Prostate gland (tissue), 2 donors: ENCODE data around the gene MPP1. TPM values are rescaled to one million over a fixed set of nuclear protein-coding genes. Genes with fewer than 3 reads are reported as not detected.
"Not testable (repeated sequence)": the region's sequence is repeated elsewhere in the genome, so short reads cannot be mapped to it uniquely, and the experiment has no call there.

Experiments
- DNase-seq: peaks from one replicate; pipeline ENCODE4 v3.0.0-alpha.2; 2019; ENCODE audit warnings: low spot score
- H3K27ac ChIP-seq, 2 donors: fragments of 200-600 bp; sonication (generic); 2 replicates each; pipeline ENCODE4 v1.5.1; 2017 to 2019
- H3K27me3 ChIP-seq: fragments of 200-600 bp; sonication (generic); replicated peaks from 2 replicates; pipeline ENCODE4 v1.5.1; 2019; ENCODE audit not compliant: insufficient read depth
- H3K36me3 ChIP-seq, 2 donors: fragments of 200-600 bp; sonication (generic); 1 replicate in 1 of 2; 2 replicates in 1 of 2; pipeline versions ENCODE4 v1.5.1 to v1.8.1; 2017 to 2019
- H3K4me1 ChIP-seq: fragments of 200-600 bp; sonication (generic); replicated peaks from 2 replicates; pipeline ENCODE4 v1.5.1; 2019
- H3K4me3 ChIP-seq, 2 donors: fragments of 200-600 bp; sonication (generic); 2 replicates each; pipeline ENCODE4 v1.5.1; 2017 to 2019
- H3K9me3 ChIP-seq: fragments of 200-600 bp; sonication (generic); 2 replicates; pipeline ENCODE4 v1.5.1; 2017
- POLR2A ChIP-seq: fragments of 450-650 bp; IDR thresholded peaks from one replicate; pipeline ENCODE4 v1.6.1; 2016; ENCODE audit warnings: antibody characterized with exemption, mild to moderate bottlenecking
- POLR2AphosphoS5 ChIP-seq: sonication (generic); formaldehyde crosslinking; IDR thresholded peaks from one replicate; pipeline ENCODE4 v1.6.1; 2017; ENCODE audit warnings: antibody characterized with exemption
- WGBS: methylation state at CpG from one replicate; pipeline ENCODE4 v1.1.5; 2018; 5-methylcytosine and 5-hydroxymethylcytosine counted together
- intact Hi-C: fragments of 100-400 bp; cut with DNase I; formaldehyde crosslinking; loops from one replicate; pipeline ENCODE4 v1.14.2; 2022
- total RNA-seq, 2 donors: library from RNA; depleted of rRNA; stranded (reverse); fragments of >200 nt; gene quantifications; one replicate each; pipeline ENCODE4 v1.1.0, GENCODE V29; 2016
- TF ChIP-seq, protein P1 (sequence below), 4 experiments: fragments of 200-600 bp in 2 of 4; fragments of 450-650 bp in 2 of 4; sonication (generic) in 2 of 4; IDR thresholded peaks; 1 replicate in 3 of 4; 2 replicates in 1 of 4; pipeline ENCODE4 v1.5.1; 2016 to 2019; ENCODE audit warnings: antibody characterized with exemption in 4 of 4, mild to moderate bottlenecking in 2 of 4, moderate library complexity in 2 of 4

MPP1 gene
- total RNA-seq, 2 donors from 2014 or later: 38.2 to 43.6 TPM

DNA sequence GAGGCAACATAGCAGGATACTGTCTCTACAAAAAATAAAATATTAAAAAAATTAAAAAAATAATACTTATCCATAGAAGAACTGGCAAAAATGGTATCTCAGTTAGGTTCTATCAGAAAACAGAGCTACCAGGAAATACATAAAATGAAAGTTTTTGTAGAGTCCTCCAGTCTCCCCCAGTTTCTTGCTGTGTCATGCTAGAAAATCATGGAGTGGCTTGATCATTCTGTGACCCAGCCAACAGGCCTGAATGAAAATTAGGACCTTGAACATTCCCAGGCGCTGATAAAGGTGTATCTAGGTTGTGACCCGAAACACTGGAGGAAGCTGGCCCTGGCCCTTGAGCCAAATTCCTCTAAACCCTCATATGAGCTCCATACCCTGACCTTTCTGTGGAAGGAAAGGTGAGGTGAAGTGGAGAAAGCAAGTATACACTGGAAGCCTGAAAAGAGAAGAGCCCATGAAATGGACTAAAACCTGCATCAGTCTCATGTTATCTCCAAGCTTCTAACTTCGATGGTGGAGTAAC is 28.5 kb upstream of the MPP1 start:
- no peaks in the 10 kb centered on the region for H3K36me3 ChIP-seq
- no peak overlapping the region for H3K27ac ChIP-seq
- TF ChIP-seq POLR2A: no peak
- TF ChIP-seq POLR2AphosphoS5: no peak
- TF ChIP-seq, protein P1, sequence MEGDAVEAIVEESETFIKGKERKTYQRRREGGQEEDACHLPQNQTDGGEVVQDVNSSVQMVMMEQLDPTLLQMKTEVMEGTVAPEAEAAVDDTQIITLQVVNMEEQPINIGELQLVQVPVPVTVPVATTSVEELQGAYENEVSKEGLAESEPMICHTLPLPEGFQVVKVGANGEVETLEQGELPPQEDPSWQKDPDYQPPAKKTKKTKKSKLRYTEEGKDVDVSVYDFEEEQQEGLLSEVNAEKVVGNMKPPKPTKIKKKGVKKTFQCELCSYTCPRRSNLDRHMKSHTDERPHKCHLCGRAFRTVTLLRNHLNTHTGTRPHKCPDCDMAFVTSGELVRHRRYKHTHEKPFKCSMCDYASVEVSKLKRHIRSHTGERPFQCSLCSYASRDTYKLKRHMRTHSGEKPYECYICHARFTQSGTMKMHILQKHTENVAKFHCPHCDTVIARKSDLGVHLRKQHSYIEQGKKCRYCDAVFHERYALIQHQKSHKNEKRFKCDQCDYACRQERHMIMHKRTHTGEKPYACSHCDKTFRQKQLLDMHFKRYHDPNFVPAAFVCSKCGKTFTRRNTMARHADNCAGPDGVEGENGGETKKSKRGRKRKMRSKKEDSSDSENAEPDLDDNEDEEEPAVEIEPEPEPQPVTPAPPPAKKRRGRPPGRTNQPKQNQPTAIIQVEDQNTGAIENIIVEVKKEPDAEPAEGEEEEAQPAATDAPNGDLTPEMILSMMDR (IDR thresholded peaks at IDR 0.05): no peak
- intact Hi-C loops: no loop called here
- no peak for DNase-seq
- no peaks in the 10 kb centered on the region for H3K9me3 ChIP-seq
- WGBS: 96% methylated on average over 3 of the region's 3 CpGs
- no peak overlapping the region for H3K4me3 ChIP-seq
- no peaks in the 10 kb centered on the region for H3K27me3 ChIP-seq
- H3K4me1 ChIP-seq: no peaks in the 10 kb centered on the region

DNA sequence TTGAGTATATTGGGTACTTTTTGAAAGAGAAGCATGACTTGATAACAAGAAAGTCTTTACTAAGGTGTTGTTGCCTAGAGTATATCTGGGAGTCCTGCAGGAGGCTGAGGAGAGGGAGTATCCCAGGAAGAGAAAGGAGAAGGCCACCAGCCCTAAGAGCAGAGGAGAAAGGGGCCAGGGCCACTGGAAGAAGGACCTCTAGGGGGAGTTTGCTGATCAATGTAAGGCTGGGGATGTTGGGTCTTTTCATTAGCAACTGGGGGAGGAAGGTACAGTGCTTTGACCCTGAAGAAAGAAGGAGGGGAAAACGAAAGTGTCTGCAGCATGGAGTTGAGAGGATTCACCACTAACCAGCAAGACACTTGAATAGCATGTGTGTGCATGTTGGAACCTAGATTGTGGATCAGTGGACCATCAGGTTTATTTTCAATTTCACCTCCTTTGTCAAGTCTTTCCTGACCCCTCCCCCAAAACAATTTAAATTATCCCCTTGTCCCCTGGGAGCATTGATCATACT is 24.7 kb upstream of the MPP1 start:
- H3K4me3 ChIP-seq: no peak overlapping the region
- WGBS: 55% methylated on average over 1 of the region's 1 CpG
- H3K27me3 ChIP-seq: no peaks in the 10 kb centered on the region
- TF ChIP-seq POLR2AphosphoS5: no peak
- TF ChIP-seq POLR2A: no peak
- TF ChIP-seq, protein P1 (IDR thresholded peaks at IDR 0.05): no peak
- intact Hi-C loops: no loop called here
- H3K9me3 ChIP-seq: no peaks in the 10 kb centered on the region
- H3K27ac ChIP-seq: no peak overlapping the region
- no peaks in the 10 kb centered on the region for H3K4me1 ChIP-seq
- no peak for DNase-seq
- H3K36me3 ChIP-seq: no peaks in the 10 kb centered on the region

DNA sequence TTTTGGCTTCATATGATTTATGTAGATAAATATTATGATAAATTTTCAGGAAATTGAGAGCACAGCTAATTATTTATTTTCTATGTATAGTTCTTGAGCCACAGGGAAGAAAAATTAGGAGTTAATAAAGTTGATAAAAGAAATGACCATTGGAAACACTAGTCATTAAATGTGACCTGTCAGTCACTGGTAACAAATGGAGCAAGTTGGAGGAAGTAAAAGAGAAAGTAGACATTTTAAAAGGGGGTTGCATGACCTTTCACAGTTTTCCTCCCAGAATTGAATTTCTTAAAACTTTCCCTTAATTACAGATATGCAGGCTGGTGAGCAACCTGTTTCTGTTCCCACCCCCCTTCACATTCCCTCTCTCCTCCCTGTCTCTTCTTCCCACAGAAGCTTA is 23.8 kb upstream of the MPP1 start:
- TF ChIP-seq POLR2A (no peak), POLR2AphosphoS5 (no peak)
- TF ChIP-seq, protein P1 (IDR thresholded peaks at IDR 0.05): no peak
- Histone ChIP-seq H3K4me1 (no peaks in the 10 kb centered on the region), H3K27me3 (no peaks in the 10 kb centered on the region), H3K27ac (no peak overlapping the region), H3K9me3 (no peaks in the 10 kb centered on the region), H3K4me3 (no peak overlapping the region), H3K36me3 (no peaks in the 10 kb centered on the region)
- intact Hi-C loops: no loop called here
- DNase-seq: no peak

DNA sequence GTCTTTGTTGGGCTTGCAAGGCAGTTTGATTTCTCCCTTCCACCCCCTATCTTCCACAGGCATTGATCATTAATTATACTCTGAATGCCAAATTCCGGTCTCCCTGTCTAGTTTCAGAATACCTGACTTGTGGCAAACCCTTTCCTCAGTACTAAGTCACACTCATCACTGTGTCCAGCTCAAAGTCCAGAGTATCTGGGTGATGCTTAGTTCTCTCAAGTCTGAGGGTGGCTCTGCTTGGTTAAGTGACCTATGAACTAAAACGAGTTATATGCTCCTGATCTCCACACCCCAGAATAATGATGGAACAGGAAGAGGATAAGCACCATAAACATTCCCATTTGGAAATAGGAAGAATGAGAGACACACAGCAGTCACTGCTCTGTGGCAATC is 22.7 kb upstream of the MPP1 start:
- H3K36me3 ChIP-seq: no peaks in the 10 kb centered on the region
- no peaks in the 10 kb centered on the region for H3K4me1 ChIP-seq
- H3K27ac ChIP-seq: no peak overlapping the region
- WGBS: 90% methylated on average over 2 of the region's 2 CpGs
- no peak for TF ChIP-seq POLR2AphosphoS5
- TF ChIP-seq, protein P1 (IDR thresholded peaks at IDR 0.05): no peak
- TF ChIP-seq POLR2A: no peak
- no peak overlapping the region for H3K4me3 ChIP-seq
- H3K27me3 ChIP-seq: no peaks in the 10 kb centered on the region
- no peak for DNase-seq
- intact Hi-C loops: no loop called here
- no peaks in the 10 kb centered on the region for H3K9me3 ChIP-seq

DNA sequence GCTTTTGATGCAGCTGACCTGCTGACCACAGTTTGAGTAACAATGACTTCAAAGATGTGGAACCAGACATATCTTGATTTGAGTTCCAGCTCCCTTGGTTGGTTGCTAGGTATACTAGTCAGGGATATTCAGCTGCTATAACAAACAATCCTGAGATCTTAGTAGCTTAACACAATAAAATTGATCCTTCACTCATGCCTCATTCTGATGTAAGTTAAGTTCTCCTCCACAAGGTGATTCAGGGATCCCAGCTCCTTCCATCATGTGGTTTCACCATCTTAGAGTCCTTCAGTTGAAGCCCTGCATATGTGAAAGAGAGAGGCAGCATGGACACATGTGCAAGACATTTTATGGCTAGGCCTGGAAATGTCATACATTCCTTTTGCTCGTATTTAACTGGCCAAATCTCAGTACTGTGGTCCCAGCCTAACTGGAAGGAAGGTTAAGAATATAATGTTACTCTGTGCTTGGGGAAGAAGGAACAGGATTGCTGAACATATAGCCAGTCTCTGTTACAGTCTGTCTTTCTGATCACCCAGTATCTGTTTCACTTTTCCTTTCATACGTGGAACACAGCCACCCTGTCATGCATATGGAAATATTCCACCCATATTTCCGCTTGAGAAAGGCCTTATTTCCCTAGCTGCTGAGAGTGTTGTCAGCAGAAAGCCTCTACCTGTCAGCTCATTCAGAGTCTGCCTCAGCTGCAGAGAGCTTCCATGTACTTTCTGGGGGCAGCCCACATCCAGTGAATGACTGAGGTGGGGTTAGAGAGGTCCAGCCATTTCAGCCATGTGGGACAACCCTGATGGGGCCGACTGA is 22.1 kb upstream of the MPP1 start:
- intact Hi-C loops: no loop called here
- TF ChIP-seq, protein P1 (IDR thresholded peaks at IDR 0.05): no peak
- no peak for TF ChIP-seq POLR2A
- no peak for TF ChIP-seq POLR2AphosphoS5
- H3K4me3 ChIP-seq: no peak overlapping the region
- H3K27ac ChIP-seq: no peak overlapping the region
- no peak for DNase-seq
- 76% methylated on average over 4 of the region's 4 CpGs for WGBS
- H3K27me3 ChIP-seq: no peaks in the 10 kb centered on the region
- no peaks in the 10 kb centered on the region for H3K36me3 ChIP-seq
- H3K4me1 ChIP-seq: no peaks in the 10 kb centered on the region
- no peaks in the 10 kb centered on the region for H3K9me3 ChIP-seq

DNA sequence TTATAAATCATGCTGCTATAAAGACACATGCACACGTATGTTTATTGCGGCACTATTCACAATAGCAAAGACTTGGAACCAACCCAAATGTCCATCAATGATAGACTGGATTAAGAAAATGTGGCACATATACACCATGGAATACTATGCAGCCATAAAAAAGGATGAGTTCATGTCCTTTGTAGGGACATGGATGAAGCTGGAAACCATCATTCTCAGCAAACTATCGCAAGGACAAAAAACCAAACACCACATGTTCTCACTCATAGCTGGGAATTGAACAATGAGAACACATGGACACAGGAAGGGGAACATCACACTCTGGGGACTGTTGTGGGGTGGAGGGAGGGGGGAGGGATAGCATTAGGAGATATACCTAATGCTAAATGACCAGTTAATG is 20.3 kb upstream of the MPP1 start:
- H3K9me3 ChIP-seq, H3K4me3 ChIP-seq, intact Hi-C loops, H3K36me3 ChIP-seq, H3K27me3 ChIP-seq, H3K27ac ChIP-seq, DNase-seq, H3K4me1 ChIP-seq: not testable (repeated sequence)
- no CpG with 5 or more reads among the region's 3 CpGs for WGBS
